Camera-type eye (tissue), 1 donor: ENCODE measurements around the gene KCNG3. TPM values are rescaled to one million over a fixed set of nuclear protein-coding genes. Genes with fewer than 3 reads are reported as not detected.

Experiments
- total RNA-seq: library from RNA; depleted of rRNA; stranded (reverse); fragments of >200 nt; gene quantifications from one replicate; pipeline ENCODE4 v1.2.3, GENCODE V29; 2014

KCNG3 gene, protein sequence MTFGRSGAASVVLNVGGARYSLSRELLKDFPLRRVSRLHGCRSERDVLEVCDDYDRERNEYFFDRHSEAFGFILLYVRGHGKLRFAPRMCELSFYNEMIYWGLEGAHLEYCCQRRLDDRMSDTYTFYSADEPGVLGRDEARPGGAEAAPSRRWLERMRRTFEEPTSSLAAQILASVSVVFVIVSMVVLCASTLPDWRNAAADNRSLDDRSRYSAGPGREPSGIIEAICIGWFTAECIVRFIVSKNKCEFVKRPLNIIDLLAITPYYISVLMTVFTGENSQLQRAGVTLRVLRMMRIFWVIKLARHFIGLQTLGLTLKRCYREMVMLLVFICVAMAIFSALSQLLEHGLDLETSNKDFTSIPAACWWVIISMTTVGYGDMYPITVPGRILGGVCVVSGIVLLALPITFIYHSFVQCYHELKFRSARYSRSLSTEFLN
- 2.0 TPM for total RNA-seq

DNA sequence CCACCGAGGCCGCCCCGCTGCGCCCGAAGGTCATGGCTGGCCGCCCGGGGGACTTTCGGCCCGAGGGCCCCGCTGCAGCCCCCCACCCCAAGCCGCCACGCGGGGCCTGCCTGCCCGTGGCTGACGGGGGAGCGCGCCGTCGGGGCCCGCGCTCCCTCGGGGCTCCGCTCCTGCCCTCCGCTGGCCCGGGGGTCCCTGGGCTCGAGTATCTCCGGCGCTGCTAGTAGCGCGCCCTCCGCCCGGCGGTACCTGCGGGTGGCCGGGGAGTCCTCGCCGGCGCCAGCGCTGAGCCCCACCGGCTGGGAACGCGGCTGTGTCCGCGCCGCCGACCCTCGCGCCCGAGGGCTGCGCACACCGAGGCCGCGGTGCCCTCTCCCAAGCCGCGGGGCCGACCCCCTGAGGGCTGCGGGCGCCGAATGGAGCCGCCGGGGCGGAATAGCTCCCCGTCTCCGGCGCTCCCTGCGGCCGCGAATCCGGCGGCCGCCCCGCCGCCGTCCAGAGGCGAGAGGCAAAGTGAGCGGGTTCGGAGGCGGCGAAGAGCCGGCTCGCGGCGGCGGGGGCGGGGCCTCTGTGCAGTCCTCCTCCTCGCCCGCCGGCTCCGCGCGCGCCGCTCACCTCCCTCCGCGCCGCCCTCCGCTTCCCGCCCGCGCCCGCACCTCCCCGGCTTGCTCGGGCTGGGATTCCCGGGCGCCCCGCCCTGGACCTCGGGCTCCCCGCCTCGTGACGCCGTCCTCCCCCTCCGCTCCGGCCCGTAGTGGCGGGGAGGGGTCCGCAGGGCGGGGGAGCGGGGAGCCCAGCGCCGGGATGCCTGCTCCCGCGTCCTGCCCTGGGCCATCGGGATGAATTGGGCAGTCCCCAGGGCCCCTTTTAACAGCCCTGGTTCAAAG is at the start of gene KCNG3:
Gene KCNG3 (minus strand): TSS at position 515 of the 887 bp plus-strand sequence. CDS start 481 bp downstream, at position 34.

Other genes with a start within 250 kb of the KCNG3 start
- gene COX7A2L, start 132.8 kb downstream of the KCNG3 start, total RNA-seq = 184 TPM
- gene MTA3, start 74.7 kb upstream of the KCNG3 start, total RNA-seq = 54.3 TPM